GM19099 (cell line): ENCODE results near the gene ABHD14A.

Experiments used
- POLR2A ChIP-seq: IDR thresholded peaks from 3 replicates; pipeline ENCODE4 v1.6.1; 2011; ENCODE audit warnings: low read depth; ENCODE audit not compliant: insufficient read length; ENCODE audit errors: extremely low read depth

ABHD14A gene

GRCh38 chr3:51974963-51975851 lies at the start of gene ABHD14A:
TSS of gene ABHD14A (plus strand) at chr3:51975064. CDS start at chr3:51975136, 72 bp downstream.
- peak; percentile 91 for TF ChIP-seq POLR2A

GRCh38 chr3:51927061-51927977 lies 47.5 kb upstream of the ABHD14A start:
- no peak for TF ChIP-seq POLR2A

GRCh38 chr3:51928438-51928837 lies 46.4 kb upstream of the ABHD14A start:
- TF ChIP-seq POLR2A, result no peak

- TF ChIP-seq POLR2A, result no peak
Measured at GRCh38 chr3:51929420-51930003, 45.4 kb upstream of the ABHD14A start.

- TF ChIP-seq POLR2A, result no peak
Measured at GRCh38 chr3:51930439-51930838, 44.4 kb upstream of the ABHD14A start.

- TF ChIP-seq POLR2A, result no peak
Measured at GRCh38 chr3:51931756-51932155, 43.1 kb upstream of the ABHD14A start.

GRCh38 chr3:51932471-51933370 lies 42.1 kb upstream of the ABHD14A start:
- TF ChIP-seq POLR2A, result no peak

GRCh38 chr3:51933471-51934138 lies 41.3 kb upstream of the ABHD14A start:
- TF ChIP-seq POLR2A, result no peak

GRCh38 chr3:51934139-51934850 lies 40.6 kb upstream of the ABHD14A start:
- TF ChIP-seq POLR2A, result no peak

GRCh38 chr3:51934991-51935885 lies 39.6 kb upstream of the ABHD14A start:
- no peak for TF ChIP-seq POLR2A

- no peak for TF ChIP-seq POLR2A
Measured at GRCh38 chr3:51935886-51936755, 38.7 kb upstream of the ABHD14A start.

- TF ChIP-seq POLR2A, result no peak
Measured at GRCh38 chr3:51937014-51937413, 37.9 kb upstream of the ABHD14A start.
